ENCODE data around the gene RNPC3. TPM values are rescaled to one million over a fixed set of nuclear protein-coding genes. Genes with fewer than 3 reads are reported as not detected.

The RNPC3 gene, protein sequence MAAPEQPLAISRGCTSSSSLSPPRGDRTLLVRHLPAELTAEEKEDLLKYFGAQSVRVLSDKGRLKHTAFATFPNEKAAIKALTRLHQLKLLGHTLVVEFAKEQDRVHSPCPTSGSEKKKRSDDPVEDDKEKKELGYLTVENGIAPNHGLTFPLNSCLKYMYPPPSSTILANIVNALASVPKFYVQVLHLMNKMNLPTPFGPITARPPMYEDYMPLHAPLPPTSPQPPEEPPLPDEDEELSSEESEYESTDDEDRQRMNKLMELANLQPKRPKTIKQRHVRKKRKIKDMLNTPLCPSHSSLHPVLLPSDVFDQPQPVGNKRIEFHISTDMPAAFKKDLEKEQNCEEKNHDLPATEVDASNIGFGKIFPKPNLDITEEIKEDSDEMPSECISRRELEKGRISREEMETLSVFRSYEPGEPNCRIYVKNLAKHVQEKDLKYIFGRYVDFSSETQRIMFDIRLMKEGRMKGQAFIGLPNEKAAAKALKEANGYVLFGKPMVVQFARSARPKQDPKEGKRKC
- total RNA-seq (2014; rRNA removed; shearing (Covaris generic)), result 6.5 and 25.7 TPM in 2 replicates

DNA sequence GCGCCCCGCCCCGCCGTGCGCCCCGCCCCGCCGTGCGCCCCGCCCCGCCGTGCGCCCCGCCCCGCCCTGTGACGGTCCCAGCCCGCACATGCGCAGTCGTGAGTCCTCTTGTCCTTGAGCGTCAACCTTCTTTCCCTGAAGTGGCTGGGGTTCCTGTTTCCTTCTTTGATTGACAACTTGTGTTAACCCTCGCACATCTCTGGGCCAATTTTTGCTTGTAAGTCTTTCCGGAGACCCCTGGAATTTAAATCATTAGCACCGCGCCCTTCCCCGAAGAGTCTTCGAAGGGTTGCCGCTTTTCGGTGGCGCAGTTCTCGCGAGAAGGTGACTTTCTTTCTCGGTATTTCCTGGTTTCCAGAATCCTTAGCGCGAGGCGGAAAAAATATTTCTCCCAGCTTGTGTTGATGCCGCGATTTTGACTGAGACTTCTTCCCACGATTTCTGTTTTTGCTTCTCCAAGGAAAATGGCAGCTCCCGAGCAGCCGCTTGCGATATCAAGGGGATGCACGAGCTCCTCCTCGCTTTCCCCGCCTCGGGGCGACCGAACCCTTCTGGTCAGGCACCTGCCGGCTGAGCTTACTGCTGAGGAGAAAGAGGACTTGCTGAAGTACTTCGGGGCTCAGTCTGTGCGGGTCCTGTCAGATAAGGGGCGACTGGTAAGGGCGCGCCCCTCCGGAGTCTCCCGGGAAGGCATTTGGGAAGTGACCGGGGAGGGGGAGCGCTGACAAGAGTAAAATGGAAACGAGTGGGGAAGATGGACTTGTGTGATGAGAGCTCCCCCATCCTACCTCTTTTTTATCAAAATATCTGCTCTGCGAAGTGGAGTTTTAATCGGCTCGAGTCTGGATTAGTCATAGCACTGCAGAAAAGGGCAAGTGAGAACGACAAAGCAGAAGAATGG lies at the start of gene RNPC3:
Gene RNPC3 (plus strand): TSS at position 93 of the 901 bp plus-strand sequence. CDS start 372 bp downstream, at position 465.
- in situ Hi-C loops (cut with HindIII; ENCODE audit: low sequenced_read_pairs), result no loop called here
- DNase-seq (ENCODE audit: low spot score), result peak; percentile 92

DNA sequence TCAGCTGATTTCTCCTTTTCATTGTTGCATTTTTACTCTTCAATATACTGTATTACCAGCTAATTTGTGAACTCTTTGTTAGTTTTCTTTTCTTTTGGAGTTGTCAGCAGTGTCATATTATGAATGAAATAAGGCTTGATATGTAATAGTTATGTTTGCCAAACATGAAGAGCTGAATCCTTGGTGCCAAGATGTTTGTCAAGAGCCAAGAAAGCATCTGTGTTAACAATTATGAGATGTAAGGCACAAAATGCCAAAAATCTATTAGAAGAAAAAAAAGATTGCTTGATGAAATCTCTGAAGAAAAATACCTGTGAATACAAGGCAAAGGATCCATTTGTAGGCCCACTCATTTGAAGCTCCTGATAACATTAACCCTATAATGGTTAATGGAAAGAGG lies 48.4 kb upstream of the RNPC3 start:
- in situ Hi-C loops (cut with HindIII; ENCODE audit: low sequenced_read_pairs), result no loop called here
- no peak for DNase-seq (ENCODE audit: low spot score)

DNA sequence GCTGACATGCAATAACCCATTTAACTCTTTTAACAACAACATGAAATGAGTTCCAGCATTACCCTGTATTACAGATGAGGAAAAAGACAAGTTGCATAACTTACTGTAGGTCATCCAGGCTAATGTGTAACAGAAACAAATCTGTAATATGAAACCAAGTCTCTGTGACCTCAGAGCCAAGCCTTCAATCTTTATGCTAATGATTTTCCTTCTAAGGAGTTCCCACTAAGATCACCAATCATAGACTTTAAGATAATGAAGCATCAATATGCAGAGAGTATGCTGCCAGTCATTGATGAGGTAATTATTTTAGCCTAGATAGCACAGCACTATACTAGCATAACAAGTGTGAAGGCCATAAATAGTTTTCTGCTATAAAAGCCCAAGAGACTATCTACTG lies 35.6 kb upstream of the RNPC3 start:
- in situ Hi-C loops (cut with HindIII; ENCODE audit: low sequenced_read_pairs), result no loop called here

GRCh38 chr1:103492003-103492625 lies 33.4 kb upstream of the RNPC3 start:
- in situ Hi-C loops (cut with HindIII; ENCODE audit: low sequenced_read_pairs), result no loop called here
- DNase-seq (ENCODE audit: low spot score), result no peak

More for the DNA sequence above, 35.6 kb upstream of the RNPC3 start:
- DNase-seq (ENCODE audit: low spot score), result no peak

DNA sequence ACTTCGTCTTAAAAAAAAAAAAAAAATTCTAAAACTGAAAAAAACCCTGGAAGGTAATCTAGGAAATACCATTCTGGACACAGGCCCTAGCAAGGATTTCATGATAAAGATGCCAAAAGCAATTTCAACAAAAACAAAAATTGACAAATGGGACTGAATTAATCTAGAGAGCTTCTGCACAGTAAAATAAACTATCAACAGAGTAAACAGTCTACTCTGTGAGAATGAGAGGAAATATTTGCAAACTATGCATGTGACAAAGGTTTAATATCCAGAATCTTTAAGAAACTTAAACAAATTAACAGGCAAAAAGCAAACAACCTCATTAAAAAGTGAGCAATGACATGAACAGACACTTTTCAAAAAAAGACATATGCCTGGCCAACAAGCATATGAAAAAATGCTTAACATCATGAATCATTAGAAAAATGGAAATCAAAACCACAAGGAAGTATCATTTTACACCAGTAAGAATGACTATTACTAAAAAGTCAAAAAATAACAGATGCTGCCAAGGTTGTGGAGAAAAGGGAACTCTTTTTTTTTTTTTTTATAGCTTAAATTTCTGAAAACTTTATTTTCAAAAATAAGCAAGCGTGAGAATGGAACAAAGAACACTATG lies 29.4 kb upstream of the RNPC3 start:
- in situ Hi-C loops (cut with HindIII; ENCODE audit: low sequenced_read_pairs), result no loop called here
- DNase-seq (ENCODE audit: low spot score), result no peak

- DNase-seq (ENCODE audit: low spot score), result no peak
- in situ Hi-C loops (cut with HindIII; ENCODE audit: low sequenced_read_pairs), result no loop called here
Measured at GRCh38 chr1:103497404-103497803, 28.1 kb upstream of the RNPC3 start.

DNA sequence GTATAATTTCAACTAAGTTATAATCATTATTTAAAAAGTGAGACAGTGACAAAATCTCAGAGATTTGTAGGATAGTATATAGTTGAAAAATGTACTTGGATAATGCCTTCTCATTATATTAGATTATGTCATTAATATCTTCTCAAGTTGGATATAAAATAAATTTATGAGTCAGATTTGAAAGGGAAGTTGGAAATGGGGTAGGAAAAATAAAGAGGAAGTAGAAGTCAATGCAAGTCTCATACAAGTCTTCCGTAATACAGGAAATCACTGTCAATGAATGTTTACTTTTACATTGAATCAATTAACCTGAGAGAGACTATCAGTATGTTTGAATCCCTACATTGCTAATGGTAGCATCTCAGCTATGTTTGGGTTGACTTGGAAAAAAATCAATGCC lies 16.2 kb upstream of the RNPC3 start:
- in situ Hi-C loops (cut with HindIII; ENCODE audit: low sequenced_read_pairs), result no loop called here
- no peak for DNase-seq (ENCODE audit: low spot score)

- DNase-seq (ENCODE audit: low spot score), result no peak
- in situ Hi-C loops (cut with HindIII; ENCODE audit: low sequenced_read_pairs), result no loop called here
Measured at GRCh38 chr1:103513711-103514110, 11.8 kb upstream of the RNPC3 start.

- in situ Hi-C loops (cut with HindIII; ENCODE audit: low sequenced_read_pairs), result no loop called here
Measured at GRCh38 chr1:103514920-103515503, 10.5 kb upstream of the RNPC3 start.

DNA sequence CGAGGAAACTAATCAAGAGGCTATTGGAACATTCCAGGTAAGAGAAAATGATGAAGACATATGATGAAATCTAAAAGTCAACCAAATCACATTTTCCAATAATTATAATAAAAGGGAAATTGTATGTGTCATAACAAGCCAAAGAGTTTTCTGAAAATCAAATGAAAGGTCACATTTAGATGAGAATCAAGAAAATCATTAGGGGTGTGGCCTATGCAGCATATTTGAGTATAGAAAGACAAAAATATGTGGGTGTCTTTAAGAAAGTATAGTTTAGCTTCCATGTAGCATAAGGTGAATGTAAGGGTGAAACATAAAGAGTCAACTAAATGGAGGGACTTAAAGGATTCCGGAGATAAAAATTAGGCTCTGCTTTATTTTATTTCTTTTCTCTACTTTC lies 9.2 kb upstream of the RNPC3 start:
- DNase-seq (ENCODE audit: low spot score), result no peak
- in situ Hi-C loops (cut with HindIII; ENCODE audit: low sequenced_read_pairs), result no loop called here

More at GRCh38 chr1:103514920-103515503, 10.5 kb upstream of the RNPC3 start:
- peak; percentile 66 for DNase-seq (ENCODE audit: low spot score)

GRCh38 chr1:103516693-103517092 lies 8.8 kb upstream of the RNPC3 start:
- no peak for DNase-seq (ENCODE audit: low spot score)
- in situ Hi-C loops (cut with HindIII; ENCODE audit: low sequenced_read_pairs), result no loop called here

- in situ Hi-C loops (cut with HindIII; ENCODE audit: low sequenced_read_pairs), result no loop called here
- DNase-seq (ENCODE audit: low spot score), result no peak
Measured at GRCh38 chr1:103517380-103518047, 8.0 kb upstream of the RNPC3 start.

DNA sequence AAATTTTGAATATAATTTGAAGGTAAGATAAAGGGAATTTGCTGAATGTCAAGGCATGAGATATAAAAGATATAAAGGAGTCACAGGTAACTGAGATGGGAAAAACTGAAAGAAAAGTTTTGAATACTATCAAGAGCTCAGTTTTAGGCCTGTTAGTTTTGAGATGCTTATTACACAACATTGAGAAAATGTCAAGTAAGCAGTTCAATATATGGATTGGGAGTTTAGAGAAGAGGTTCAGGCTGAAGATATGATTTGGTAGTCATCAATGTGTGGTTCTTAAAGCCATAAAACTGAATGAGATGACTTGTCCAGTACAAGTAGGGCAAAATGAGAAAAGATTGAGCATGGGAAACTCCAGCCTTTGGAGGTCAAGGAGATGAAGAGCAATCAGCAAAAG lies 4.7 kb upstream of the RNPC3 start:
- DNase-seq (ENCODE audit: low spot score), result no peak
- in situ Hi-C loops (cut with HindIII; ENCODE audit: low sequenced_read_pairs), result no loop called here

GRCh38 chr1:103523346-103523745 lies 2.2 kb upstream of the RNPC3 start:
- no peak for DNase-seq (ENCODE audit: low spot score)
- in situ Hi-C loops (cut with HindIII; ENCODE audit: low sequenced_read_pairs), result no loop called here

DNA sequence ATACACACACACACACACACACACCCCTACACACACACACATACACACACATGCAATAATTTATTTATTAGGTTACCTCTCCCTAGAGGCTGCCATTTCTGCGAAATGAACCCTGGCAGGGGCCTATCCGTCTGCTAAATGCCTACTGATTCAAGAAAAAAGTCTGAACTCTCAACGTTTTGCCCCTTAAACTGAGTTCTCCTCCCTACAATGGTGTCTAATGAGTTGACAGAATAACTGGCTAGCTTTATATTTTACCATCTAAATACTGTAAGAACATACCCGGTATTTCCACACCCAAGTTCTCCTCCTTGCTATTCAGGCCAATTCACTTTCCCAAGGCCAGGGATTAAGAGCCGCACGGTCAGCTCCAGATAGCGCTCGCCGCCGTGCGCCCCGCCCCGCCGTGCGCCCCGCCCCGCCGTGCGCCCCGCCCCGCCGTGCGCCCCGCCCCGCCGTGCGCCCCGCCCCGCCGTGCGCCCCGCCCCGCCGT lies 339 bp upstream of the RNPC3 start:
- in situ Hi-C loops (cut with HindIII; ENCODE audit: low sequenced_read_pairs), result no loop called here
- peak; percentile 71 for DNase-seq (ENCODE audit: low spot score)

- in situ Hi-C loops (cut with HindIII; ENCODE audit: low sequenced_read_pairs), result no loop called here
- no peak for DNase-seq (ENCODE audit: low spot score)
Measured at GRCh38 chr1:103527331-103527730, 1.8 kb downstream of the RNPC3 start.

DNA sequence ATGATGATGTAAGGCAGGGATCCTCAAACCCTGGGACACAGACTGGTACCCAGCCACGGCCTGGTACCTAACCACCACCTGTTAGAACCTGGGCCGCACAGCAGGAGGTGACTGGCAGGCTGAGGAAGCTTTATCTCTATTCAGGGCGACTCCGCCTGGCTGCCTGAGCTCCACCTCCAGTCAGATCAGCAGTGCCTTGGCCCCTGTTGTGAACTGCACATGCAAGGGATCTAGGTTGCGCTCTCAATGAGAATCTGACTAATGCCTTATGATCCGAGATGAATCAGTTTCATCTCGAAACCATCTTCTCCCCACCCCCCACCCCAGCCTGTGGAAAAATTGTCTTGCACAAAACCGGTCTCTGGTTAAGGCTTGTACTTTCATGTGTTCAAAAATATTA lies 4.2 kb downstream of the RNPC3 start:
- no peak for DNase-seq (ENCODE audit: low spot score)
- in situ Hi-C loops (cut with HindIII; ENCODE audit: low sequenced_read_pairs), result no loop called here

GRCh38 chr1:103538226-103538625 lies 12.7 kb downstream of the RNPC3 start:
- in situ Hi-C loops (cut with HindIII; ENCODE audit: low sequenced_read_pairs), result no loop called here
- DNase-seq (ENCODE audit: low spot score), result no peak

Measured in G401 (cell line).